Activated CD8-positive, alpha-beta memory T cell treated with anti-CD3 and anti-CD28 coated beads for 36 hours (primary cell): ENCODE data around the gene NR1D1. TPM values are rescaled to one million over a fixed set of nuclear protein-coding genes. Genes with fewer than 3 reads are reported as not detected.

Source experiments
- CTCF ChIA-PET: fragments of 350-600 bp; sonication (Branson Sonifier 250); formaldehyde crosslinking; loops from one replicate; lab custom pipeline; 2021; ENCODE audit warnings: antibody characterized with exemption; lab: Charles Lee
- POLR2A ChIA-PET: fragments of 350-600 bp; sonication (Branson Sonifier 250); formaldehyde crosslinking; loops from one replicate; lab custom pipeline; 2021; ENCODE audit warnings: antibody characterized with exemption; lab: Charles Lee
- total RNA-seq, 2 experiments: library from RNA; stranded (reverse); gene quantifications; one replicate each; pipeline ENCODE4 v1.2.3, GENCODE V29; 2021

NR1D1 gene
- total RNA-seq, 2 experiments from 2014 or later = 7.7 to 8.3 TPM

GRCh38 chr17:40091691-40092397 lies 8.5 kb downstream of the NR1D1 start:
- CTCF ChIA-PET = interaction anchor here (2.8 to 12.0 kb wide), 2 partner anchors 17 to 20 kb away, joined by 14 to 104 read pairs; no protein-coding TSS in a partner anchor
- POLR2A ChIA-PET = no interaction called here

- CTCF ChIA-PET = interaction anchor here (0.7 to 2.8 kb wide), 4 partner anchors 15 to 432 kb away, joined by 3 to 14 read pairs (median 3); no protein-coding TSS in a partner anchor
These were observed 9.9 kb downstream of the NR1D1 start for GRCh38 chr17:40090237-40091119.

DNA sequence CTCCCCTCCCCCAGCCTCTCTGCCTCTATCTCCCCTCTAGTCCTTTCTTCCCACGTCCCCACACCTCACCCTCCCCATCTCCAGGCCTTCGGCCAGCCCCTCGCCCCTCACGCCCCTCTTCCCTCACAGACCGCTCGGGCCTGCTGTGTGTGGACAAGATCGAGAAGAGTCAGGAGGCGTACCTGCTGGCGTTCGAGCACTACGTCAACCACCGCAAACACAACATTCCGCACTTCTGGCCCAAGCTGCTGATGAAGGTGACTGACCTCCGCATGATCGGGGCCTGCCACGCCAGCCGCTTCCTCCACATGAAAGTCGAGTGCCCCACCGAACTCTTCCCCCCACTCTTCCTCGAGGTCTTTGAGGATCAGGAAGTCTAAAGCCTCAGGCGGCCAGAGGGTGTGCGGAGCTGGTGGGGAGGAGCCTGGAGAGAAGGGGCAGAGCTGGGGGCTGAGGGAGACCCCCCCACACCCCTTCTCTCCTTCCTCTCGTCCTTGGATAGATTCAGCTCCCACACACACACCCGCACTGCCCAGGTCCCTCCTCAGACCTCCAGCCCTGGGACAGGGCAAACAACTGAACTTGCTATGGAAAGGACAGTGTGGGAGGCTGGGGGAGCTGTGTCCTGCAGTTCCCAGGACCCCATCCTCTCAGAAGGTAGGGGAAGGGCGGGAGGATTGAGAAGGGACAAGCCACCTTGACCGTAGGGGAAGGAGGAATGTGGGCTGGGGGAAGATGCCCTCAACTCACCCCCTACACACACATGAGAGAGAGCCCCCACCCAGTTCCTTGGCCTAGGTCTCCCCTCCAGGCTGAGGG lies 11.1 kb downstream of the NR1D1 start:
- CTCF ChIA-PET = interaction anchor here (0.9 to 2.8 kb wide), 4 partner anchors 14 to 431 kb away, joined by 3 to 14 read pairs (median 4); no protein-coding TSS in a partner anchor
- POLR2A ChIA-PET = no interaction called here

More at GRCh38 chr17:40090237-40091119, 9.9 kb downstream of the NR1D1 start:
- POLR2A ChIA-PET = interaction anchor here (0.5 kb wide), 1 partner anchor 31 kb away, joined by 7 read pairs; no protein-coding TSS in a partner anchor

DNA sequence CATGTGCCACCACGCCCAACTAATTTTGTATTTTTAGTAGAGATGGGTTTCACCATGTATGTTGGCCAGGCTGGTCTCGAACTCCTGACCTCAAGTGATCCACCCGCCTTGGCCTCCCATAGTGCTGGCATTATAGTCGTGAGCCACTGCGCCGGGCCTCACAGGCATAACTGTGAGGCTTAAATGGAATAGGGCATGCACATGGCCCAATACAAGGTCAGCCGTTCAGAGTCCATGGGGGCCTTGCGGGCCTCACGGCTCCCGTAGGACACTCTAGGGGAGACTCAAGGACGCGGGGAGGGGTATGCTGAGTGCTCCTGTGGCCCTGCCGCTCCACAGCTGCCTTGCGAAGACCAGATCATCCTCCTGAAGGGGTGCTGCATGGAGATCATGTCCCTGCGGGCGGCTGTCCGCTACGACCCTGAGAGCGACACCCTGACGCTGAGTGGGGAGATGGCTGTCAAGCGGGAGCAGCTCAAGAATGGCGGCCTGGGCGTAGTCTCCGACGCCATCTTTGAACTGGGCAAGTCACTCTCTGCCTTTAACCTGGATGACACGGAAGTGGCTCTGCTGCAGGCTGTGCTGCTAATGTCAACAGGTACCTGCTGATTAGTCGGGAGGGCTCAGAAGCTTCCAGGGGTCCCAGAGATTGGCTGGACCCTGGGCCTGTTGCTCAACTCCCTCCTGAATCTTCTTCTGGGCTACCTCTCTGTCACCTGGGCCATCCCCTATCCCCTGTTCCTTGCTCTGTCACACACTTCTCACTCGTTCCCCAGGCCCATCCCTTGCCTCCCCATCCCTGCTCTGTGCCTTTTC lies 12.3 kb downstream of the NR1D1 start:
- POLR2A ChIA-PET = no interaction called here

DNA sequence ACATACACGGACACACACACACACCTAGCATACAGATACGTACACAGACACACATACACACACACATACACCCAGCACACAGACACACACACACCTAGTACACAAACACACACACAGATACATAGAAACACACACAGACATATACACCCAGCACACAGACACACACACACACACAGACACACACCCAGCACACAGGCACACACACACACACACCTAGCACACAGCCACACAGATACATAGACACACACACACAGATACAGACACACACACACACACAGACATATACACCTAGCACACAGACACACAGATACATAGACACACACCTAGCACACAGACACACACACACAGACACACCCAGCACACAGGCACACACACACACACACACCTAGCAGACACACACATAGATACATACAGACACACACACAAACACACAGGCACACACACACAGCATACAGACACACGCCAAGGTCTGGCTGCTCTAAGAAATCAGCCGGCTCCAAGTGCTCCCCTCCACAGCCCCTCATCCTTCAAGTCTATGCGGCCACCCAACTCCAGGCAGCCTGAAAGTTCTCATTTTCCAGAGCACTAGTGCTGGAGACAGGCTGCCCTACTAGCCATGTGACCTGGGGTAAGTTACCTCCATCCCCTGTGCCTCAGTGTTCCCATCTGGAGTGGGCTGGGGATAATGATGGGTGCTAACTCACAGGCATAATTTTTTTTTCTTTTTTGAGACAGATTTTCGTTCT lies 13.2 kb downstream of the NR1D1 start:
- CTCF ChIA-PET = interaction anchor here (0.7 to 3.5 kb wide), 16 partner anchors 9 to 433 kb away, joined by 3 to 21 read pairs (median 4); partner anchors contain the start of genes MED24 and THRA

More for the DNA sequence above, 12.3 kb downstream of the NR1D1 start:
- CTCF ChIA-PET = interaction anchor here (1.0 kb wide), 1 partner anchor 90 kb away, joined by 3 read pairs; no protein-coding TSS in a partner anchor

GRCh38 chr17:40086150-40087044 lies 14.0 kb downstream of the NR1D1 start:
- CTCF ChIA-PET = interaction anchor here (0.7 to 3.5 kb wide), 23 partner anchors 9 to 433 kb away, joined by 3 to 21 read pairs (median 4); partner anchors contain the start of genes GSDMA, MED24 and THRA
- POLR2A ChIA-PET = no interaction called here

More for the DNA sequence above, 13.2 kb downstream of the NR1D1 start:
- POLR2A ChIA-PET = no interaction called here

- POLR2A ChIA-PET = interaction anchor here (0.6 kb wide), 1 partner anchor 31 kb away, joined by 3 read pairs; no protein-coding TSS in a partner anchor
- CTCF ChIA-PET = interaction anchor here (1.0 to 3.5 kb wide), 6 partner anchors 9 to 70 kb away, joined by 3 to 21 read pairs (median 6); partner anchors contain the start of gene CSF3
These were observed 15.9 kb downstream of the NR1D1 start for GRCh38 chr17:40084477-40084876.

GRCh38 chr17:40079545-40079944 lies 20.8 kb downstream of the NR1D1 start:
- ChIA-PET CTCF (interaction anchor here (1.3 kb wide), 1 partner anchor 52 kb away, joined by 3 read pairs; no protein-coding TSS in a partner anchor), POLR2A (no interaction called here)

- ChIA-PET CTCF (interaction anchor here (0.8 to 3.9 kb wide), 15 partner anchors 9 to 166 kb away, joined by 3 to 32 read pairs (median 10); partner anchors contain the start of genes CSF3, NR1D1 and THRA), POLR2A (interaction anchor here (1.3 kb wide), 1 partner anchor 616 kb away, joined by 3 read pairs; the partner anchor contains the start of gene CDK12)
These were observed 23.8 kb downstream of the NR1D1 start for GRCh38 chr17:40076591-40076990.

DNA sequence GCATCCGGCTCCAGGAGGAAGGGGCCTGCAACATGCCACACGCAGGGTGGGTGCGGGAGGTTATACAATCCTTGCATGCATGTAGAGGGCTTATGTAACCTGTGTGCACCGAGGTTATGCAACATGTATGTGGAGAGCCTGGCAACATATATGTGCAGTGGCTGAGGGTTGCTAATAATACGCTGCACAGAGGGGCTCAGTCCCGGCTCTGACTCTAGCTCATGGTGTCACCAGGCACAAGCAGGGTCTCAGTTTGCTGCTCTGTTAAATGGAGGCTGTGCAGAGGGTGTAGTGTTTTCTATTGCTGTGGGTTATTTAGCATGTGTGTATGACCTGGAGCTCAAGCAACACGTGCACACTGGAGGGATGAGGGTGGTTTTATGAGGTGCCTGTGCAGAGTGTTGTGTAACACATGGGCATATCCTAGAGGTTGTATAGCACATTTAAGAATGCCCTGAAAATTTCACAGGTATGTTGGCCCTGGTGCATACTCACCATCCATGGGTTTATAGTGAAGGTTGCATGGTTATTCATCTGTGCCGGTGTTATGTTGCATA lies 24.4 kb downstream of the NR1D1 start:
- ChIA-PET POLR2A (interaction anchor here (0.7 to 1.5 kb wide), 4 partner anchors 11 to 615 kb away, joined by 3 to 4 read pairs (median 3); partner anchors contain the start of genes CDK12 and NR1D1), CTCF (interaction anchor here (0.6 to 3.9 kb wide), 28 partner anchors 9 to 167 kb away, joined by 3 to 32 read pairs (median 5); partner anchors contain the start of genes CSF3, MED24, NR1D1 and THRA)

GRCh38 chr17:40075201-40075941 lies 25.0 kb downstream of the NR1D1 start:
- ChIA-PET POLR2A (interaction anchor here (0.6 to 1.5 kb wide), 5 partner anchors 10 to 614 kb away, joined by 3 to 4 read pairs (median 3); partner anchors contain the start of genes CDK12, MED24 and NR1D1), CTCF (interaction anchor here (0.6 to 3.9 kb wide), 34 partner anchors 9 to 986 kb away, joined by 3 to 32 read pairs (median 4); partner anchors contain the start of genes CSF3, MED24, NR1D1 and THRA)

- ChIA-PET POLR2A (interaction anchor here (0.6 to 1.5 kb wide), 4 partner anchors 11 to 39 kb away, joined by 3 to 4 read pairs (median 4); partner anchors contain the start of genes MED24 and NR1D1), CTCF (interaction anchor here (0.6 to 3.9 kb wide), 24 partner anchors 8 to 986 kb away, joined by 3 to 32 read pairs (median 4); partner anchors contain the start of genes CSF3, NR1D1 and THRA)
These were observed 25.6 kb downstream of the NR1D1 start for GRCh38 chr17:40074871-40075200.

DNA sequence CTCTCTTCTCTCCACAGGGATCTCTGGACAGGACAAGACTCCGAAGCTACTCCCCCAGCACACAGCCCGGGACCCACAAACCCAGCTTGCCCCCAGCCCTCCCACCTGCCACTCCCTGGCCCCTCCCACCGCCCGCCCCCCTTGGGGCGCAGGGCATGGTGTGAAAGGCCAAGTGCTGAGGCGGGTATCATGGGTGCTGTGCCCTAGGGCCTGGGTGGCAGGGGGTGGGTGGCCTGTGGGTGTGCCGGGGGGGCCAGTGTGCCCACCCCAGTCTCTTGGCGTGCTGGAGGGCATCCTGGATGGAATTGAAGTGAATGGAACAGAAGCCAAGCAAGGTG lies 26.2 kb downstream of the NR1D1 start:
- ChIA-PET CTCF (interaction anchor here (0.8 to 3.9 kb wide), 11 partner anchors 10 to 118 kb away, joined by 3 to 32 read pairs (median 8); partner anchors contain the start of genes NR1D1 and THRA), POLR2A (no interaction called here)
